RWPE1 (cell line): ENCODE data around the gene CLCN7.

Experiments used
- CTCF ChIA-PET: fragments of 350-600 bp; sonication (Branson Sonifier 250); formaldehyde crosslinking; extraction: SDS; loops from one replicate; lab custom pipeline; 2021; lab: Yijun Ruan, JAX
- POLR2A ChIA-PET: fragments of 400-600 bp; formaldehyde crosslinking; extraction: SDS; loops from one replicate; lab custom pipeline; 2020; ENCODE audit warnings: antibody characterized with exemption; ENCODE audit not compliant: low non-redundant PET; lab: Yijun Ruan, JAX
- DNase-seq: peaks from one replicate; pipeline ENCODE4 v3.0.0; 2012; ENCODE audit warnings: low spot score
- H3K27ac ChIP-seq: fragments of 450-650 bp; 2 replicates; pipeline ENCODE4 v1.5.1; 2017
- CTCF ChIP-seq: fragments of 450-650 bp; conservative IDR thresholded peaks from 2 replicates; pipeline ENCODE4 v1.5.1; 2017; ENCODE audit warnings: low read depth, mild to moderate bottlenecking

Gene CLCN7

GRCh38 chr16:1489077-1489476, 14.2 kb upstream of the CLCN7 start:
- H3K27ac ChIP-seq: no peak overlapping the region
- ChIA-PET POLR2A (no interaction called here), CTCF (no interaction called here)
- DNase-seq: no peak
- no peak for TF ChIP-seq CTCF

- no peak for DNase-seq
- ChIA-PET CTCF (no interaction called here), POLR2A (no interaction called here)
- TF ChIP-seq CTCF: no peak
- no peak within 1 kb of the TSS for H3K27ac ChIP-seq
These were observed 13.8 kb upstream of the CLCN7 start, which contains the start of gene PTX4 for GRCh38 chr16:1488619-1489018. PTX4 (minus strand) TSS chr16:1488944; CDS start chr16:1488909, 35 bp downstream.

- DNase-seq: no peak
- CTCF ChIA-PET: no interaction called here
- POLR2A ChIA-PET: no interaction called here
- TF ChIP-seq CTCF: no peak
- no peak overlapping the region for H3K27ac ChIP-seq
These were observed 13.3 kb upstream of the CLCN7 start for GRCh38 chr16:1488054-1488601.

- DNase-seq: no peak
- no peak overlapping the region for H3K27ac ChIP-seq
- POLR2A ChIA-PET: no interaction called here
- CTCF ChIA-PET: no interaction called here
- TF ChIP-seq CTCF: no peak
These were observed 12.7 kb upstream of the CLCN7 start for GRCh38 chr16:1487395-1488053.

GRCh38 chr16:1486551-1487390, 11.9 kb upstream of the CLCN7 start:
- no peak for DNase-seq
- CTCF ChIA-PET: no interaction called here
- POLR2A ChIA-PET: no interaction called here
- H3K27ac ChIP-seq: no peak overlapping the region
- no peak for TF ChIP-seq CTCF

- no peak overlapping the region for H3K27ac ChIP-seq
- ChIA-PET POLR2A (no interaction called here), CTCF (no interaction called here)
- DNase-seq: no peak
- no peak for TF ChIP-seq CTCF
These were observed 11.1 kb upstream of the CLCN7 start for GRCh38 chr16:1485847-1486496.
